HL-60 (cell line): ENCODE results near the gene CTNND2.

ENCODE experiments used
- DNase-seq, 2 experiments: peaks; one replicate each; pipeline ENCODE4 v3.0.0-alpha.2; 2010 to 2020; ENCODE audit warnings: low read depth in 1 of 2, low spot score in 1 of 2
- H3K27ac ChIP-seq: fragments of 250-450 bp; sonication (Bioruptor Pico); replicated peaks from 2 replicates; pipeline ENCODE4 v1.5.1; 2020; ENCODE audit warnings: mild to moderate bottlenecking, moderate library complexity
- H3K27me3 ChIP-seq: fragments of 250-450 bp; sonication (Bioruptor Pico); 2 replicates; pipeline ENCODE4 v1.5.1; 2021; ENCODE audit warnings: mild to moderate bottlenecking, moderate library complexity; ENCODE audit not compliant: insufficient read depth, poor library complexity, severe bottlenecking
- H3K4me3 ChIP-seq: replicated peaks from 2 replicates; pipeline ENCODE4 v1.5.1; 2011; ENCODE audit warnings: mild to moderate bottlenecking, control low read depth, low read length; ENCODE audit not compliant: insufficient read depth
- CTCF ChIP-seq: IDR thresholded peaks from one replicate; pipeline ENCODE4 v1.5.1; 2011; ENCODE audit warnings: low read length, control low read depth, inconsistent platforms; ENCODE audit not compliant: insufficient read depth
- GABPA ChIP-seq: IDR thresholded peaks from 2 replicates; pipeline ENCODE4 v1.6.1; 2012; ENCODE audit warnings: low read depth
- POLR2AphosphoS5 ChIP-seq: IDR thresholded peaks from 2 replicates; pipeline ENCODE4 v1.6.1; 2012; ENCODE audit warnings: low read depth
- REST ChIP-seq: IDR thresholded peaks from 2 replicates; pipeline ENCODE4 v1.6.1; 2012; ENCODE audit warnings: low read depth; ENCODE audit not compliant: insufficient replicate concordance
- SPI1 ChIP-seq: IDR thresholded peaks from 2 replicates; pipeline ENCODE4 v1.6.1; 2012; ENCODE audit warnings: low read depth, mild to moderate bottlenecking, borderline replicate concordance

The CTNND2 gene

GRCh38 chr5:11650936-11651335 lies 253.3 kb downstream of the CTNND2 start:
- Histone ChIP-seq H3K27me3 (no peaks in the 10 kb centered on the region), H3K27ac (no peak overlapping the region), H3K4me3 (no peak overlapping the region)
- DNase-seq: no peak
- TF ChIP-seq SPI1 (no peak), CTCF (no peak), GABPA (no peak), REST (no peak), POLR2AphosphoS5 (no peak)

- no peaks in the 10 kb centered on the region for H3K27me3 ChIP-seq
- H3K4me3 ChIP-seq: no peak overlapping the region
- H3K27ac ChIP-seq: no peak overlapping the region
- DNase-seq: no peak
- no peak for TF ChIP-seq CTCF
- TF ChIP-seq REST: no peak
- TF ChIP-seq GABPA: no peak
- TF ChIP-seq SPI1: no peak
- TF ChIP-seq POLR2AphosphoS5: no peak
Observed at GRCh38 chr5:11646141-11646540, 258.1 kb downstream of the CTNND2 start.

- Histone ChIP-seq H3K4me3 (no peak overlapping the region), H3K27ac (no peak overlapping the region), H3K27me3 (no peaks in the 10 kb centered on the region)
- no peak for DNase-seq
- TF ChIP-seq REST: no peak
- no peak for TF ChIP-seq SPI1
- TF ChIP-seq GABPA: no peak
- TF ChIP-seq POLR2AphosphoS5: no peak
- no peak for TF ChIP-seq CTCF
Observed at GRCh38 chr5:11642438-11642837, 261.8 kb downstream of the CTNND2 start.
